SK-N-SH treated with all-trans-retinoic acid at 6 μM for 48 hours (cell line): ENCODE results near the gene GLYATL1.

Experiments
- ESRRG ChIP-seq: fragments of 250-450 bp; sonication (Bioruptor Pico); IDR thresholded peaks from 2 replicates; pipeline ENCODE4 v1.6.1; 2021; ENCODE audit warnings: mild to moderate bottlenecking
- RARB ChIP-seq: fragments of 250-450 bp; sonication (Bioruptor Pico); IDR thresholded peaks from 2 replicates; pipeline ENCODE4 v1.8.0; 2021; ENCODE audit warnings: mild to moderate bottlenecking, moderate library complexity
- TCF4 ChIP-seq: fragments of 250-450 bp; sonication (Bioruptor Pico); IDR thresholded peaks from 2 replicates; pipeline ENCODE4 v1.8.0; 2021; ENCODE audit warnings: mild to moderate bottlenecking, moderate library complexity, borderline replicate concordance
- TOX ChIP-seq: fragments of 250-450 bp; sonication (Bioruptor Pico); IDR thresholded peaks from 2 replicates; pipeline ENCODE4 v1.8.0; 2021; ENCODE audit warnings: mild to moderate bottlenecking, moderate library complexity, borderline replicate concordance
- ZFP3 ChIP-seq: fragments of 250-450 bp; sonication (Bioruptor Pico); IDR thresholded peaks from 2 replicates; pipeline ENCODE4 v1.5.0; 2020; ENCODE audit warnings: mild to moderate bottlenecking, moderate library complexity
- ZNF565 ChIP-seq: fragments of 450-650 bp; formaldehyde crosslinking; conservative IDR thresholded peaks from 2 replicates; pipeline ENCODE4 v1.5.0; 2020; ENCODE audit warnings: low read depth, mild to moderate bottlenecking, moderate library complexity
- ZNF70 ChIP-seq: fragments of 450-650 bp; formaldehyde crosslinking; IDR thresholded peaks from 2 replicates; pipeline ENCODE4 v1.5.0; 2020; ENCODE audit warnings: mild to moderate bottlenecking, moderate library complexity
- ZNF8 ChIP-seq: fragments of 450-650 bp; formaldehyde crosslinking; IDR thresholded peaks from 2 replicates; pipeline ENCODE4 v1.5.0; 2020; ENCODE audit warnings: mild to moderate bottlenecking, moderate library complexity
- TF ChIP-seq, protein P1 (sequence below): fragments of 250-450 bp; sonication (Bioruptor Pico); IDR thresholded peaks from 2 replicates; pipeline ENCODE4 v1.5.0; 2020; ENCODE audit warnings: mild to moderate bottlenecking, moderate library complexity

DNA sequence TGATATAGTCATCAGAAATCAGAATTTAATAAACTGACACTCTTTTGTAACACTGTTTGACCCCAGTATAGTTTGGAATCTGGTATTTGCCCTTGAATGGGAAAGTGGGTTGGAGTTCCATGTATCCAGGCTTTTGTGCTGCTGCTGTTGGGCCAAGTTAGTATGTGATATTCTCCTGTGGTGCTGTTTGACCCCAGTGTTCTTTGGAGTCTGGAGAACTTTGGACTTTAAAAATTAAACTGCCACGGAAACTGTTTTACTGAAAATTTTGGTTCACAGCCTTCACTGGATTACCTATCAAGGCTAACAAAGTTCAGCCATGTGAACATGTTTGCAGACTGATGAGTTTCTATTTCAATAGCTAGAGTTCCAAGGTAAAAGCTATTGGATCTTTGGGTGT lies 740 bp downstream of the GLYATL1 start:
- no peak for TF ChIP-seq TCF4
- no peak for TF ChIP-seq ZNF70
- no peak for TF ChIP-seq ZNF8
- no peak for TF ChIP-seq ESRRG
- TF ChIP-seq TOX (CRISPR knock-in tag): no peak
- no peak for TF ChIP-seq ZNF565 (CRISPR knock-in tag)
- TF ChIP-seq, protein P1, sequence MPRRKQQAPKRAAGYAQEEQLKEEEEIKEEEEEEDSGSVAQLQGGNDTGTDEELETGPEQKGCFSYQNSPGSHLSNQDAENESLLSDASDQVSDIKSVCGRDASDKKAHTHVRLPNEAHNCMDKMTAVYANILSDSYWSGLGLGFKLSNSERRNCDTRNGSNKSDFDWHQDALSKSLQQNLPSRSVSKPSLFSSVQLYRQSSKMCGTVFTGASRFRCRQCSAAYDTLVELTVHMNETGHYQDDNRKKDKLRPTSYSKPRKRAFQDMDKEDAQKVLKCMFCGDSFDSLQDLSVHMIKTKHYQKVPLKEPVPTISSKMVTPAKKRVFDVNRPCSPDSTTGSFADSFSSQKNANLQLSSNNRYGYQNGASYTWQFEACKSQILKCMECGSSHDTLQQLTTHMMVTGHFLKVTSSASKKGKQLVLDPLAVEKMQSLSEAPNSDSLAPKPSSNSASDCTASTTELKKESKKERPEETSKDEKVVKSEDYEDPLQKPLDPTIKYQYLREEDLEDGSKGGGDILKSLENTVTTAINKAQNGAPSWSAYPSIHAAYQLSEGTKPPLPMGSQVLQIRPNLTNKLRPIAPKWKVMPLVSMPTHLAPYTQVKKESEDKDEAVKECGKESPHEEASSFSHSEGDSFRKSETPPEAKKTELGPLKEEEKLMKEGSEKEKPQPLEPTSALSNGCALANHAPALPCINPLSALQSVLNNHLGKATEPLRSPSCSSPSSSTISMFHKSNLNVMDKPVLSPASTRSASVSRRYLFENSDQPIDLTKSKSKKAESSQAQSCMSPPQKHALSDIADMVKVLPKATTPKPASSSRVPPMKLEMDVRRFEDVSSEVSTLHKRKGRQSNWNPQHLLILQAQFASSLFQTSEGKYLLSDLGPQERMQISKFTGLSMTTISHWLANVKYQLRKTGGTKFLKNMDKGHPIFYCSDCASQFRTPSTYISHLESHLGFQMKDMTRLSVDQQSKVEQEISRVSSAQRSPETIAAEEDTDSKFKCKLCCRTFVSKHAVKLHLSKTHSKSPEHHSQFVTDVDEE (CRISPR knock-in tag): no peak
- no peak for TF ChIP-seq ZFP3 (CRISPR knock-in tag)
- no peak for TF ChIP-seq RARB
